Tibial artery (tissue), 4 donors: ENCODE data around the gene AGR2.
"Not testable (repeated sequence)": the region's sequence is repeated elsewhere in the genome, so short reads cannot be mapped to it uniquely, and the experiment has no call there.

Experiments used
- DNase-seq, 2 donors: peaks; one replicate each; pipeline ENCODE4 v3.0.0-alpha.2; 2019
- H3K27ac ChIP-seq, 2 donors: fragments of 200-600 bp; sonication (generic) in 1 of 2; 1 replicate in 1 of 2; 2 replicates in 1 of 2; pipeline ENCODE4 v1.5.1; 2018 to 2019; ENCODE audit warnings: mild to moderate bottlenecking in 1 of 2
- H3K27me3 ChIP-seq, 2 donors: fragments of 200-600 bp; sonication (generic) in 1 of 2; one replicate each; pipeline versions ENCODE4 v1.5.1 to v1.6.0; 2016 to 2019
- H3K36me3 ChIP-seq, 3 donors: fragments of 200-600 bp; sonication (generic) in 2 of 3; one replicate each; pipeline ENCODE4 v1.5.1; 2016 to 2019; ENCODE audit warnings: mild to moderate bottlenecking in 2 of 3
- H3K4me1 ChIP-seq, 4 donors: fragments of 200-600 bp; sonication (generic) in 2 of 4; 1 replicate in 3 of 4; 2 replicates in 1 of 4; pipeline ENCODE4 v1.5.1; 2016 to 2019
- H3K4me3 ChIP-seq, 2 donors: fragments of 200-600 bp; sonication (generic) in 1 of 2; 1 replicate in 1 of 2; 2 replicates in 1 of 2; pipeline ENCODE4 v1.5.1; 2018 to 2019; ENCODE audit warnings: mild to moderate bottlenecking in 2 of 2
- H3K9me3 ChIP-seq, 3 donors: fragments of 200-600 bp; sonication (generic) in 1 of 3; one replicate each; pipeline ENCODE4 v1.5.1; 2016 to 2019
- CTCF ChIP-seq, 2 experiments: fragments of 200-600 bp in 1 of 2; fragments of 450-650 bp in 1 of 2; IDR thresholded peaks; one replicate each; pipeline ENCODE4 v1.5.1; 2017 to 2019; ENCODE audit warnings: antibody characterized with exemption in 2 of 2, mild to moderate bottlenecking in 1 of 2, moderate library complexity in 1 of 2
- intact Hi-C: fragments of 100-400 bp; cut with DNase I; formaldehyde crosslinking; loops from one replicate; pipeline ENCODE4 v1.15.0; 2023; ENCODE audit warnings: low total_unique reads

AGR2 gene

GRCh38 chr7:16804674-16805439 lies at the start of gene AGR2:
TSS of gene AGR2 (minus strand) at chr7:16804999. CDS start at chr7:16801796, 3,203 bp downstream.
- TF ChIP-seq CTCF (IDR thresholded peaks at IDR 0.05): no peak
- Histone ChIP-seq H3K9me3 (no peaks in the 10 kb centered on the region), H3K27ac (no peak within 1 kb of the TSS), H3K36me3 (no peaks in the 10 kb centered on the region), H3K4me1 (no peaks in the 10 kb centered on the region), H3K4me3 (no peak within 1 kb of the TSS), H3K27me3 (no peaks in the 10 kb centered on the region)
- intact Hi-C loops: no loop called here
- no peak for DNase-seq

- H3K4me3 ChIP-seq, DNase-seq, H3K27ac ChIP-seq, intact Hi-C loops, H3K27me3 ChIP-seq, H3K36me3 ChIP-seq, H3K9me3 ChIP-seq, H3K4me1 ChIP-seq: not testable (repeated sequence)
Measured at GRCh38 chr7:16853189-16853588, 48.4 kb upstream of the AGR2 start.

GRCh38 chr7:16851829-16852228 lies 47.0 kb upstream of the AGR2 start:
- H3K4me3 ChIP-seq: no peak overlapping the region
- DNase-seq: peak in 1 of 2 donors; percentile 25
- H3K4me1 ChIP-seq: no peaks in the 10 kb centered on the region
- intact Hi-C loops: no loop called here
- no peak overlapping the region for H3K27ac ChIP-seq
- no peaks in the 10 kb centered on the region for H3K27me3 ChIP-seq
- no peaks in the 10 kb centered on the region for H3K9me3 ChIP-seq
- no peaks in the 10 kb centered on the region for H3K36me3 ChIP-seq
- TF ChIP-seq CTCF (IDR thresholded peaks at IDR 0.05): no peak

- TF ChIP-seq CTCF (IDR thresholded peaks at IDR 0.05): no peak
- Histone ChIP-seq H3K4me3 (no peak overlapping the region), H3K4me1 (no peaks in the 10 kb centered on the region)
Measured at GRCh38 chr7:16850614-16851466, 46.0 kb upstream of the AGR2 start.

GRCh38 chr7:16849296-16850148 lies 44.7 kb upstream of the AGR2 start:
- Histone ChIP-seq H3K36me3 (no peaks in the 10 kb centered on the region), H3K27ac (no peak overlapping the region), H3K4me1 (no peaks in the 10 kb centered on the region), H3K9me3 (no peaks in the 10 kb centered on the region), H3K4me3 (no peak overlapping the region), H3K27me3 (no peaks in the 10 kb centered on the region)
- DNase-seq: no peak
- intact Hi-C loops: no loop called here
- TF ChIP-seq CTCF (IDR thresholded peaks at IDR 0.05): no peak

More at GRCh38 chr7:16850614-16851466, 46.0 kb upstream of the AGR2 start:
- Histone ChIP-seq H3K27me3 (no peaks in the 10 kb centered on the region), H3K36me3 (no peaks in the 10 kb centered on the region), H3K27ac (no peak overlapping the region), H3K9me3 (no peaks in the 10 kb centered on the region)
- no peak for DNase-seq
- intact Hi-C loops: no loop called here
